ENCODE results near the gene OR4D11.

The OR4D11 gene

GRCh38 chr11:59550368-59550841 is 47.0 kb downstream of the OR4D11 start:
- DNase-seq: peak; percentile 82

GRCh38 chr11:59550842-59551658 is 47.7 kb downstream of the OR4D11 start:
- peak; percentile 59 for DNase-seq

- DNase-seq: peak; percentile 45
Observed at GRCh38 chr11:59551659-59552521, 48.5 kb downstream of the OR4D11 start.

- no peak for DNase-seq
Observed at GRCh38 chr11:59552844-59553243, 49.5 kb downstream of the OR4D11 start.

- DNase-seq: no peak
Observed at GRCh38 chr11:59553323-59553722, 49.9 kb downstream of the OR4D11 start.

Data from NCI-H774 (cell line).